Nephron progenitor cell (in vitro differentiated cells): ENCODE measurements around the gene CAMK2G.

Experiments
- DNase-seq: peaks from one replicate; pipeline ENCODE4 v3.0.0; 2021
- H3K27ac Mint-ChIP-seq: 2 replicates; pipeline ENCODE4 v1.8.0; 2021; ENCODE audit warnings: mild to moderate bottlenecking, moderate library complexity, mixed read lengths
- H3K27me3 Mint-ChIP-seq: 2 replicates; pipeline ENCODE4 v1.8.0; 2021; ENCODE audit warnings: mild to moderate bottlenecking, low read depth, mixed read lengths; ENCODE audit not compliant: poor library complexity
- H3K36me3 Mint-ChIP-seq: 2 replicates; pipeline ENCODE4 v1.8.0; 2021; ENCODE audit warnings: low read depth, mixed read lengths
- H3K4me1 Mint-ChIP-seq: 2 replicates; pipeline ENCODE4 v1.8.0; 2021; ENCODE audit warnings: mixed read lengths
- H3K4me3 Mint-ChIP-seq: 2 replicates; pipeline ENCODE4 v1.8.0; 2021; ENCODE audit warnings: mild to moderate bottlenecking, moderate library complexity, mixed read lengths
- H3K9me3 Mint-ChIP-seq: 2 replicates; pipeline ENCODE4 v1.8.0; 2021; ENCODE audit warnings: mild to moderate bottlenecking, moderate library complexity, mixed read lengths
- TF ChIP-seq, protein P1 (sequence below): fragments of 200-600 bp; sonication (generic); IDR thresholded peaks from 2 replicates; pipeline ENCODE4 v1.5.0; 2021; ENCODE audit warnings: antibody characterized with exemption

Gene CAMK2G

DNA sequence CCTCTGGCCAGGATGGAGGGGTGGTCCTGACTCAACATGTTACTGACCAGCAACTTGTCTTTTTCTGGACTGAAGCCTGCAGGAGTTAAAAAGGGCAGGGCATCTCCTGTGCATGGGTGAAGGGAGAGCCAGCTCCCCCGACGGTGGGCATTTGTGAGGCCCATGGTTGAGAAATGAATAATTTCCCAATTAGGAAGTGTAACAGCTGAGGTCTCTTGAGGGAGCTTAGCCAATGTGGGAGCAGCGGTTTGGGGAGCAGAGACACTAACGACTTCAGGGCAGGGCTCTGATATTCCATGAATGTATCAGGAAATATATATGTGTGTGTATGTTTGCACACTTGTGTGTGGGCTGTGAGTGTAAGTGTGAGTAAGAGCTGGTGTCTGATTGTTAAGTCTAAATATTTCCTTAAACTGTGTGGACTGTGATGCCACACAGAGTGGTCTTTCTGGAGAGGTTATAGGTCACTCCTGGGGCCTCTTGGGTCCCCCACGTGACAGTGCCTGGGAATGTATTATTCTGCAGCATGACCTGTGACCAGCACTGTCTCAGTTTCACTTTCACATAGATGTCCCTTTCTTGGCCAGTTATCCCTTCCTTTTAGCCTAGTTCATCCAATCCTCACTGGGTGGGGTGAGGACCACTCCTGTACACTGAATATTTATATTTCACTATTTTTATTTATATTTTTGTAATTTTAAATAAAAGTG, 42.6 kb upstream of the CAMK2G start:
- peaks cover 62% of the 10 kb centered on the region for H3K4me1 Mint-ChIP-seq
- peak; percentile 21 for DNase-seq
- no peak overlapping the region for H3K27ac Mint-ChIP-seq
- H3K9me3 Mint-ChIP-seq: no peaks in the 10 kb centered on the region
- no peaks in the 10 kb centered on the region for H3K36me3 Mint-ChIP-seq
- TF ChIP-seq, protein P1, sequence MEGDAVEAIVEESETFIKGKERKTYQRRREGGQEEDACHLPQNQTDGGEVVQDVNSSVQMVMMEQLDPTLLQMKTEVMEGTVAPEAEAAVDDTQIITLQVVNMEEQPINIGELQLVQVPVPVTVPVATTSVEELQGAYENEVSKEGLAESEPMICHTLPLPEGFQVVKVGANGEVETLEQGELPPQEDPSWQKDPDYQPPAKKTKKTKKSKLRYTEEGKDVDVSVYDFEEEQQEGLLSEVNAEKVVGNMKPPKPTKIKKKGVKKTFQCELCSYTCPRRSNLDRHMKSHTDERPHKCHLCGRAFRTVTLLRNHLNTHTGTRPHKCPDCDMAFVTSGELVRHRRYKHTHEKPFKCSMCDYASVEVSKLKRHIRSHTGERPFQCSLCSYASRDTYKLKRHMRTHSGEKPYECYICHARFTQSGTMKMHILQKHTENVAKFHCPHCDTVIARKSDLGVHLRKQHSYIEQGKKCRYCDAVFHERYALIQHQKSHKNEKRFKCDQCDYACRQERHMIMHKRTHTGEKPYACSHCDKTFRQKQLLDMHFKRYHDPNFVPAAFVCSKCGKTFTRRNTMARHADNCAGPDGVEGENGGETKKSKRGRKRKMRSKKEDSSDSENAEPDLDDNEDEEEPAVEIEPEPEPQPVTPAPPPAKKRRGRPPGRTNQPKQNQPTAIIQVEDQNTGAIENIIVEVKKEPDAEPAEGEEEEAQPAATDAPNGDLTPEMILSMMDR: no peak
- no peak overlapping the region for H3K4me3 Mint-ChIP-seq
- H3K27me3 Mint-ChIP-seq: peaks cover 28% of the 10 kb centered on the region

DNA sequence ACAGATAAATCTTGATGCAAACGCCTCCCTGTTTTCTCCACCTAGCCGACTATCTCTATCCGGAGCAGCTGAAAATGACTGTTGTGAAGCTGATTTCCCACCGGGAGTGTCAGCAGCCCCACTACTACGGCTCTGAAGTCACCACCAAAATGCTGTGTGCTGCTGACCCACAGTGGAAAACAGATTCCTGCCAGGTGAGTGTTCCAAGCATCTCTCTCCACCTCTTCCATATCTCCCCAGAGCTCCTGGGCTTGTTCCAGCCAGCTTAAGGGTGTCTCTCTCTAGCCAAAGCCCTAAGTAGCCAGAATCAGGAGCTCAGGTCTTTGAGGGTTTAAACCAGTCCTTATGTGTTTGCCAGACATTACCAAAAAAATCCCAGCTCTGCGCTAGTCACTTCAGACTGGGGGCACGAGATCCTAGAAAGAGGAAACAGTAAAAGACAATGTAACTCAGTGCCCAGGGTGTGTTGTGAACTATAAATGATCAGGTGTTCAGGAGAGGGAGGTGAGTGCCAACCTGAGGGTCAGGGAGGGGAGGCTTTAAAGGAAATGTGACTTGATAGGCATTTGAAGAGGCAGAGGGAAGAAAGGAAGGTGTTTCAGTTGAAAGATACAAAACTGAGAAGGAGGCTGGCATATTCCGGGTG, 41.0 kb upstream of the CAMK2G start:
- Mint-ChIP-seq H3K9me3 (no peaks in the 10 kb centered on the region), H3K27me3 (peaks cover 38% of the 10 kb centered on the region), H3K36me3 (no peaks in the 10 kb centered on the region), H3K27ac (peak overlapping the region; percentile 2), H3K4me3 (peak overlapping the region; percentile 1), H3K4me1 (peaks cover 72% of the 10 kb centered on the region)
- no peak for DNase-seq
- TF ChIP-seq, protein P1: no peak

DNA sequence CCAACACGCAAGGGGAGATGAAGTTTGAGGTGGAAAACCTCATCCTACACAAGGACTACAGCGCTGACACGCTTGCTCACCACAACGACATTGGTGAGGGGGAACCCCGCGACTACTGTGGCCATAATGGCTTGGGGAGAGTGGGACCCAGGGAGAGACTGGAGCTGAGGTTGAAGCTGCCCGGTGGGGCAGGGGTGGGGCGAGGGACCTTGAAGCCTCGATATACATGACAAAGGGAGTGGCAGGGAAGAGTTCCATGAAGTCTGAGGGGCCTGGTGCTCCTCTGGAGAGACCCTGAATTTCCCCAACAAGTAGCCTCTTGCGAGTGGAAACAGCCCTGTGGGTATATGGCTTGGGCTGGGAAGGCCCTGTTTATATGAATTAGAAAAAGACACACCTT, 39.7 kb upstream of the CAMK2G start:
- Mint-ChIP-seq H3K27me3 (peaks cover 41% of the 10 kb centered on the region), H3K9me3 (no peaks in the 10 kb centered on the region), H3K4me3 (no peak overlapping the region), H3K36me3 (no peaks in the 10 kb centered on the region), H3K27ac (no peak overlapping the region), H3K4me1 (peaks cover 76% of the 10 kb centered on the region)
- TF ChIP-seq, protein P1: no peak
- no peak for DNase-seq

DNA sequence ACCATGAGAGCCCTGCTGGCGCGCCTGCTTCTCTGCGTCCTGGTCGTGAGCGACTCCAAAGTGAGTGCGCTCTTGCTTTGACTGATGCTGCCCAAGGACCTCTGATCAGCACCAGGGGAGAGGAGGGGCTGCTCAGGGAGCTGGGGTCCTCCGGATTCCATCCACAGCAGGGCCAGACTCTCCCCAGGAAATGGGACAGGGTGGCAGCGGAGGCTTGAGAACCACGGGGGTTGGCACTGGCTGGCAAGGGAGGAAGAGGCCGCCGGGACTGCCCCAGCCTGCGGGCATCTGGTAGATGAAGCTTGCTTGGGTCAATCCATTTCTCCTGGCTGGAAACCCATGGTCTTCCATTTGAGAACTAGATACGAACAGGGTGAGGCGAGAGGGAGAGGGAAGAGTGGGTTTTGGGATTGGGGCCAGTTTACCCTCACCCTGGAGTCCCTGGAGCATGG, 37.2 kb upstream of the CAMK2G start:
- no peak for DNase-seq
- Mint-ChIP-seq H3K4me1 (peaks cover 86% of the 10 kb centered on the region), H3K27ac (no peak overlapping the region), H3K27me3 (peaks cover 41% of the 10 kb centered on the region), H3K4me3 (peak overlapping the region; percentile 94), H3K9me3 (no peaks in the 10 kb centered on the region), H3K36me3 (no peaks in the 10 kb centered on the region)
- TF ChIP-seq, protein P1: no peak

DNA sequence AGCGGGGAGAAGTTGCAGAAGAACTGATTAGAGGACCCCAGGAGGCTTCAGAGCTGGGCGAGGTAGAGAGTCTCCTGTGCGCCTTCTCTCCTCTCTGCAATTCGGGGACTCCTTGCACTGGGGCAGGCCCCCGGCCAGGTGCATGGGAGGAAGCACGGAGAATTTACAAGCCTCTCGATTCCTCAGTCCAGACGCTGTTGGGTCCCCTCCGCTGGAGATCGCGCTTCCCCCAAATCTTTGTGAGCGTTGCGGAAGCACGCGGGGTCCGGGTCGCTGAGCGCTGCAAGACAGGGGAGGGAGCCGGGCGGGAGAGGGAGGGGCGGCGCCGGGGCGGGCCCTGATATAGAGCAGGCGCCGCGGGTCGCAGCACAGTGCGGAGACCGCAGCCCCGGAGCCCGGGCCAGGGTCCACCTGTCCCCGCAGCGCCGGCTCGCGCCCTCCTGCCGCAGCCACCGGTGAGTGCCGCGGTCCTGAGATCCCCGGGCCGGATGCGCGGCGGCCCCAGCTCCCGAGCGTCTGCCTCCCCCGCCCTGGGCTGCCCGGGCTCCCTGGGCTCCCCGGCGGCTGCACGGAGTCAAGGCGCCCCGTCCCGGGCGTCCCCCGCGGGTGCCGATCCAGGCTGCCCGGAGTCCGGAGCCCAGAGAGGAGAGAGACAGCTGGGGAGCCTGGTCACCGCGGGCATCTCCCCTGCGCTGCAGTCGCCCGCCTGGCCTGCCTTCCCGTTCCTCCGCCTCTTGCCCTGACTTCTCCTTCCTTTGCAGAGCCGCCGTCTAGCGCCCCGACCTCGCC, 36.6 kb upstream of the CAMK2G start, which contains the start of gene PLAU:
PLAU (plus strand) TSS at position 369 of the 789 bp plus-strand sequence. CDS start 424 bp downstream, outside the sequence.
- Mint-ChIP-seq H3K27ac (no peak within 1 kb of the TSS), H3K4me1 (peaks cover 84% of the 10 kb centered on the region), H3K9me3 (no peaks in the 10 kb centered on the region), H3K36me3 (no peaks in the 10 kb centered on the region), H3K4me3 (peak within 1 kb of the TSS; percentile 94), H3K27me3 (peaks cover 41% of the 10 kb centered on the region)
- TF ChIP-seq, protein P1: no peak
- DNase-seq: peak; percentile 81
